ENCODE measurements around the gene CIROP. TPM values are rescaled to one million over a fixed set of nuclear protein-coding genes. Genes with fewer than 3 reads are reported as not detected.

CIROP gene
- total and polyA plus RNA-seq, 3 experiments from 2014 or later = not detected

GRCh38 chr14:23115039-23115731 lies 10.4 kb upstream of the CIROP start:
- no peaks in the 10 kb centered on the region for H3K36me3 Mint-ChIP-seq
- Histone ChIP-seq H3K36me3 (ENCODE audit: insufficient read depth, low read length) (no peaks in the 10 kb centered on the region), H3K4me1 (ENCODE audit: insufficient read depth, low read length) (peaks cover 49% of the 10 kb centered on the region), H3K27ac (ENCODE audit: low read depth, low read length) (no peak overlapping the region), H3K9me3 (ENCODE audit: low read length) (no peaks in the 10 kb centered on the region), H3K27me3 (ENCODE audit: insufficient read depth, low read length, poor library complexity, severe bottlenecking) (no peaks in the 10 kb centered on the region), H3K4me3 (ENCODE audit: low read length) (no peak overlapping the region)
- ChIA-PET CTCF (no interaction called here), POLR2A (no interaction called here)
- no peaks in the 10 kb centered on the region for H3K9me3 Mint-ChIP-seq
- peaks cover 13 to 32% (median 13%) of the 10 kb centered on the region in 3 donors for H3K4me1 Mint-ChIP-seq
- peak overlapping the region in 1 of 8 donors; percentile 23 for H3K27ac Mint-ChIP-seq
- no peak for DNase-seq
- H3K4me3 Mint-ChIP-seq = no peak overlapping the region
- peaks cover 5 to 14% of the 10 kb centered on the region in 2 donors for H3K27me3 Mint-ChIP-seq

- peaks cover 8 to 26% (median 8%) of the 10 kb centered on the region in 3 donors for H3K4me1 Mint-ChIP-seq
- POLR2A ChIA-PET = no interaction called here
- no peaks in the 10 kb centered on the region for H3K9me3 ChIP-seq (ENCODE audit: low read length)
- no peak overlapping the region for H3K27ac ChIP-seq (ENCODE audit: low read depth, low read length)
- CTCF ChIA-PET = no interaction called here
- no peak overlapping the region for H3K4me3 ChIP-seq (ENCODE audit: low read length)
- no peaks in the 10 kb centered on the region for H3K27me3 ChIP-seq (ENCODE audit: insufficient read depth, low read length, poor library complexity, severe bottlenecking)
- no peaks in the 10 kb centered on the region for H3K9me3 Mint-ChIP-seq
- H3K27ac Mint-ChIP-seq = no peak overlapping the region
- no peaks in the 10 kb centered on the region for H3K36me3 Mint-ChIP-seq
- H3K36me3 ChIP-seq (ENCODE audit: insufficient read depth, low read length) = no peaks in the 10 kb centered on the region
- H3K4me3 Mint-ChIP-seq = peak overlapping the region in 1 of 7 donors; percentile 34
- H3K4me1 ChIP-seq (ENCODE audit: insufficient read depth, low read length) = peaks cover 44% of the 10 kb centered on the region
- no peak for DNase-seq
- peaks cover 5 to 14% of the 10 kb centered on the region in 2 donors for H3K27me3 Mint-ChIP-seq
These were observed 9.9 kb upstream of the CIROP start for GRCh38 chr14:23114669-23115038.

GRCh38 chr14:23114120-23114458 lies 9.3 kb upstream of the CIROP start:
- Histone ChIP-seq H3K36me3 (ENCODE audit: insufficient read depth, low read length) (no peaks in the 10 kb centered on the region), H3K9me3 (ENCODE audit: low read length) (no peaks in the 10 kb centered on the region), H3K4me1 (ENCODE audit: insufficient read depth, low read length) (peaks cover 38% of the 10 kb centered on the region), H3K27me3 (ENCODE audit: insufficient read depth, low read length, poor library complexity, severe bottlenecking) (no peaks in the 10 kb centered on the region), H3K27ac (ENCODE audit: low read depth, low read length) (no peak overlapping the region), H3K4me3 (ENCODE audit: low read length) (no peak overlapping the region)
- Mint-ChIP-seq H3K4me3 (no peak overlapping the region), H3K36me3 (no peaks in the 10 kb centered on the region), H3K9me3 (no peaks in the 10 kb centered on the region), H3K27ac (no peak overlapping the region), H3K27me3 (peaks cover 4 to 14% of the 10 kb centered on the region in 2 donors), H3K4me1 (peaks cover 2 to 21% (median 3%) of the 10 kb centered on the region in 3 donors)
- DNase-seq = no peak
- ChIA-PET CTCF (interaction anchor here (1.1 kb wide), 1 partner anchor 56 kb away, joined by 3 read pairs; no protein-coding TSS in a partner anchor), POLR2A (no interaction called here)

- peaks cover 33% of the 10 kb centered on the region for H3K4me1 ChIP-seq (ENCODE audit: insufficient read depth, low read length)
- no peak overlapping the region for H3K27ac ChIP-seq (ENCODE audit: low read depth, low read length)
- no peaks in the 10 kb centered on the region for H3K9me3 Mint-ChIP-seq
- H3K4me3 Mint-ChIP-seq = no peak overlapping the region
- CTCF ChIA-PET = interaction anchor here (0.6 to 2.3 kb wide), 5 partner anchors 7 to 215 kb away, joined by 3 to 9 read pairs (median 4); no protein-coding TSS in a partner anchor
- no peak overlapping the region for H3K27ac Mint-ChIP-seq
- peaks cover 0 to 15% (median 0%) of the 10 kb centered on the region in 3 donors for H3K4me1 Mint-ChIP-seq
- H3K4me3 ChIP-seq (ENCODE audit: low read length) = no peak overlapping the region
- H3K27me3 Mint-ChIP-seq = peaks cover 4 to 14% of the 10 kb centered on the region in 2 donors
- H3K9me3 ChIP-seq (ENCODE audit: low read length) = no peaks in the 10 kb centered on the region
- no peaks in the 10 kb centered on the region for H3K36me3 Mint-ChIP-seq
- DNase-seq = no peak
- POLR2A ChIA-PET = no interaction called here
- H3K27me3 ChIP-seq (ENCODE audit: insufficient read depth, low read length, poor library complexity, severe bottlenecking) = no peaks in the 10 kb centered on the region
- no peaks in the 10 kb centered on the region for H3K36me3 ChIP-seq (ENCODE audit: insufficient read depth, low read length)
These were observed 8.8 kb upstream of the CIROP start for GRCh38 chr14:23113431-23114119.

- no peak for DNase-seq
- ChIA-PET CTCF (interaction anchor here (1.1 to 2.3 kb wide), 3 partner anchors 8 to 44 kb away, joined by 3 to 9 read pairs (median 6); no protein-coding TSS in a partner anchor), POLR2A (no interaction called here)
- H3K27me3 Mint-ChIP-seq = peaks cover 0 to 14% of the 10 kb centered on the region in 2 donors
- H3K9me3 ChIP-seq (ENCODE audit: low read length) = no peaks in the 10 kb centered on the region
- H3K27ac ChIP-seq (ENCODE audit: low read depth, low read length) = no peak overlapping the region
- no peaks in the 10 kb centered on the region for H3K36me3 ChIP-seq (ENCODE audit: insufficient read depth, low read length)
- no peaks in the 10 kb centered on the region for H3K9me3 Mint-ChIP-seq
- no peak overlapping the region for H3K27ac Mint-ChIP-seq
- H3K27me3 ChIP-seq (ENCODE audit: insufficient read depth, low read length, poor library complexity, severe bottlenecking) = no peaks in the 10 kb centered on the region
- H3K36me3 Mint-ChIP-seq = no peaks in the 10 kb centered on the region
- H3K4me3 ChIP-seq (ENCODE audit: low read length) = no peak overlapping the region
- H3K4me1 Mint-ChIP-seq = peaks cover 0 to 8% (median 0%) of the 10 kb centered on the region in 3 donors
- peaks cover 23% of the 10 kb centered on the region for H3K4me1 ChIP-seq (ENCODE audit: insufficient read depth, low read length)
- H3K4me3 Mint-ChIP-seq = no peak overlapping the region
These were observed 7.8 kb upstream of the CIROP start for GRCh38 chr14:23112359-23113178.

- CTCF ChIA-PET = interaction anchor here (1.5 to 2.3 kb wide), 4 partner anchors 10 to 269 kb away, joined by 3 to 10 read pairs (median 6); no protein-coding TSS in a partner anchor
- Histone ChIP-seq H3K27ac (ENCODE audit: low read depth, low read length) (no peak overlapping the region), H3K4me3 (ENCODE audit: low read length) (no peak overlapping the region), H3K27me3 (ENCODE audit: insufficient read depth, low read length, poor library complexity, severe bottlenecking) (no peaks in the 10 kb centered on the region), H3K9me3 (ENCODE audit: low read length) (no peaks in the 10 kb centered on the region), H3K36me3 (ENCODE audit: insufficient read depth, low read length) (no peaks in the 10 kb centered on the region), H3K4me1 (ENCODE audit: insufficient read depth, low read length) (peaks cover 12% of the 10 kb centered on the region)
- Mint-ChIP-seq H3K27me3 (peaks cover 0 to 11% of the 10 kb centered on the region in 2 donors), H3K4me1 (peaks cover 0 to 4% (median 0%) of the 10 kb centered on the region in 3 donors), H3K4me3 (no peak overlapping the region), H3K9me3 (no peaks in the 10 kb centered on the region), H3K36me3 (no peaks in the 10 kb centered on the region), H3K27ac (no peak overlapping the region)
- no peak for DNase-seq
- POLR2A ChIA-PET = no interaction called here
These were observed 6.0 kb upstream of the CIROP start for GRCh38 chr14:23110579-23111365.

GRCh38 chr14:23109769-23110168 lies 5.0 kb upstream of the CIROP start:
- no peak overlapping the region for H3K27ac ChIP-seq (ENCODE audit: low read depth, low read length)
- POLR2A ChIA-PET = interaction anchor here (0.5 kb wide), 1 partner anchor 179 kb away, joined by 5 read pairs; no protein-coding TSS in a partner anchor
- H3K27me3 Mint-ChIP-seq = peaks cover 0 to 6% of the 10 kb centered on the region in 2 donors
- CTCF ChIA-PET = interaction anchor here (0.9 to 2.3 kb wide), 4 partner anchors 11 to 270 kb away, joined by 3 to 10 read pairs (median 4); no protein-coding TSS in a partner anchor
- H3K36me3 ChIP-seq (ENCODE audit: insufficient read depth, low read length) = no peaks in the 10 kb centered on the region
- H3K4me3 Mint-ChIP-seq = no peak overlapping the region
- no peaks in the 10 kb centered on the region for H3K4me1 Mint-ChIP-seq
- H3K4me3 ChIP-seq (ENCODE audit: low read length) = no peak overlapping the region
- H3K27me3 ChIP-seq (ENCODE audit: insufficient read depth, low read length, poor library complexity, severe bottlenecking) = no peaks in the 10 kb centered on the region
- H3K4me1 ChIP-seq (ENCODE audit: insufficient read depth, low read length) = peaks cover 7% of the 10 kb centered on the region
- no peak for DNase-seq
- H3K27ac Mint-ChIP-seq = no peak overlapping the region
- H3K36me3 Mint-ChIP-seq = peaks cover 0 to 1% (median 0%) of the 10 kb centered on the region in 3 donors
- H3K9me3 Mint-ChIP-seq = no peaks in the 10 kb centered on the region
- no peaks in the 10 kb centered on the region for H3K9me3 ChIP-seq (ENCODE audit: low read length)

All from CD8-positive, alpha-beta memory T cell (primary cell).